Vagina (tissue), 2 donors: ENCODE data around the gene LAMB4. TPM values are rescaled to one million over a fixed set of nuclear protein-coding genes. Genes with fewer than 3 reads are reported as not detected.

Source experiments
- DNase-seq, 2 donors: peaks; one replicate each; pipeline ENCODE4 v3.0.0-alpha.2; 2017; ENCODE audit errors: extremely low spot score in 2 of 2
- H3K27ac ChIP-seq: fragments of 200-600 bp; sonication (generic); one replicate; pipeline ENCODE4 v1.5.1; 2019
- H3K27me3 ChIP-seq: fragments of 200-600 bp; sonication (generic); one replicate; pipeline ENCODE4 v1.5.1; 2019
- H3K36me3 ChIP-seq, 2 donors: fragments of 200-600 bp; sonication (generic); one replicate each; pipeline ENCODE4 v1.5.1; 2017 to 2019
- H3K4me1 ChIP-seq: fragments of 200-600 bp; sonication (generic); one replicate; pipeline ENCODE4 v1.5.1; 2019
- H3K4me3 ChIP-seq, 2 donors: fragments of 200-600 bp; sonication (generic); 1 replicate in 1 of 2; 2 replicates in 1 of 2; pipeline ENCODE4 v1.5.1; 2016 to 2019
- H3K9me3 ChIP-seq: fragments of 200-600 bp; sonication (generic); one replicate; pipeline ENCODE4 v1.5.1; 2019
- CTCF ChIP-seq, 3 experiments: fragments of 450-650 bp in 2 of 3; fragments of 200-600 bp in 1 of 3; sonication (generic) in 1 of 3; IDR thresholded peaks; one replicate each; pipeline ENCODE4 v1.5.1; 2017 to 2019; ENCODE audit warnings: antibody characterized with exemption in 3 of 3, mild to moderate bottlenecking in 2 of 3, moderate library complexity in 2 of 3
- POLR2A ChIP-seq, 2 donors: fragments of 450-650 bp; IDR thresholded peaks; one replicate each; pipeline ENCODE4 v1.6.1; 2017; ENCODE audit warnings: antibody characterized with exemption in 2 of 2, mild to moderate bottlenecking in 2 of 2, moderate library complexity in 2 of 2
- POLR2AphosphoS5 ChIP-seq, 2 donors: sonication (generic); formaldehyde crosslinking; IDR thresholded peaks; one replicate each; pipeline ENCODE4 v1.9.0; 2017; ENCODE audit warnings: antibody characterized with exemption in 2 of 2, mild to moderate bottlenecking in 2 of 2, low read depth in 1 of 2; ENCODE audit not compliant: insufficient read depth in 1 of 2
- intact Hi-C: fragments of 100-400 bp; cut with DNase I; formaldehyde crosslinking; loops from one replicate; pipeline ENCODE4 v1.15.1; 2023
- total RNA-seq: library from RNA; depleted of rRNA; stranded (reverse); fragments of >200 nt; gene quantifications from one replicate; pipeline ENCODE4 v1.2.3, GENCODE V29; 2016

Gene LAMB4
- total RNA-seq, 1 donor from 2014 or later = 0.74 TPM

DNA sequence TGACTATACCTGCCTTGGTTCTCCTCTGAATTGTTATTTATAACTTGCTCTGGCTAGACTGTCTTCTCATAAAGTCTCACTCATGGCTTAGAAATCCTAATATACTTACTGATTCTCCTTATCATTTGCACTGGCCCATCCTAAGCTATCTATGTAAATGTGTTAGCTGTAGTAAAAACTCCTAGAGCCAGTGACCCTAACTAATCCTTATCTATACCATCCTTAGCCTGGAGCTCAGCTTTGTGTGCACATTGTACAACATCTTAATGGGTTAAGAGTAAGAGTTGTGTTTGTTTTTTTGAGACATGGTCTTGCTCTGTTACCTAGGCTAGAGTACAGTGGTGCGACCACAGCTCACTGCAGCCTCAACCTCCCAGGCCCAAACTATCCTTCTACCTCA, 40.8 kb downstream of the LAMB4 start:
- no peaks in the 10 kb centered on the region for H3K36me3 ChIP-seq
- intact Hi-C loops = no loop called here
- H3K4me1 ChIP-seq = no peaks in the 10 kb centered on the region
- H3K9me3 ChIP-seq = no peaks in the 10 kb centered on the region
- H3K4me3 ChIP-seq = no peak overlapping the region
- no peak overlapping the region for H3K27ac ChIP-seq
- no peak for DNase-seq
- TF ChIP-seq CTCF (IDR thresholded peaks at IDR 0.05) = no peak
- TF ChIP-seq POLR2AphosphoS5 (IDR thresholded peaks at IDR 0.05; ENCODE audit: insufficient read depth in 1 of 2, low read depth in 1 of 2) = no peak
- no peak for TF ChIP-seq POLR2A (IDR thresholded peaks at IDR 0.05)
- no peaks in the 10 kb centered on the region for H3K27me3 ChIP-seq

DNA sequence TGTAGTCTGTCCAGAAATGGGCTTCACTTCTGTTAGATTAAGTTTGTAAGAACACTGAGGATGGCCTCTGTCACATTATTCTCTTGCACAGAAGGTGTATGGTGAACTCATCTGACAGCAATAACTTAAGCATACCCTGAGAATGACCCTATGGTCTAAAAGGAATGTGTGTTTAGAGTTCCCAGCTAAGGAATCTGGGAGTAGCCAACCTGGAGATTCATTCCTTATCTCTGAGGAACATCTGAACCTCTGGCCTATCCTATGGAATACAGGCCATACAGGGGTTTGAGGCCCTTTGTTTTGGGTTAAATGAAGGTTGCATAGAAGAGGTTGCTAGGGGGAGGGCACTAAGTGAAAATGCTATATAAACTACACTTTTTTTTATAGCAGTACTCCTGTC, 41.4 kb downstream of the LAMB4 start:
- H3K4me1 ChIP-seq = no peaks in the 10 kb centered on the region
- intact Hi-C loops = no loop called here
- TF ChIP-seq POLR2A (IDR thresholded peaks at IDR 0.05) (no peak), CTCF (IDR thresholded peaks at IDR 0.05) (no peak), POLR2AphosphoS5 (IDR thresholded peaks at IDR 0.05; ENCODE audit: insufficient read depth in 1 of 2, low read depth in 1 of 2) (no peak)
- DNase-seq = no peak
- no peaks in the 10 kb centered on the region for H3K36me3 ChIP-seq
- H3K27me3 ChIP-seq = no peaks in the 10 kb centered on the region
- no peak overlapping the region for H3K27ac ChIP-seq
- H3K9me3 ChIP-seq = no peaks in the 10 kb centered on the region
- no peak overlapping the region for H3K4me3 ChIP-seq

DNA sequence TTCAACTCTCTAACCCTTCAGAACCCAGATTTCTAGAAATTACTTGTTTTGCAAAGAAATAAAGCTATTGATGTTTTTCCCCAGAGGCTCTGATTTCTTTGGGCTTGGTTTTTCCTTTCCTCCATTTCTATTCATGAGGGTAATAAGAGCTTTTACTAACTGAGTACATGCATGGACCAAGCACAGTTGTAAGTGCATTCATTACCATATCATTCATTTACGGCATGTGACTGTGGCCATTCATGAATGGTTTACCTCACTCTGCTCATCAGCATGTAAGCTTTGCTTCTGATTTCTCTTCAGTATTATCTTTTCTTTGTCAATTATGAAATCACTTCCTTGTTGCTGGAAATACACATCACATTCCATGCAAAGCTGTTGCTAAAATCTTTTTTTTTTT, 42.4 kb downstream of the LAMB4 start:
- TF ChIP-seq POLR2A (IDR thresholded peaks at IDR 0.05) (no peak), POLR2AphosphoS5 (IDR thresholded peaks at IDR 0.05; ENCODE audit: insufficient read depth in 1 of 2, low read depth in 1 of 2) (no peak)
- no peak overlapping the region for H3K27ac ChIP-seq
- DNase-seq = no peak
- H3K4me3 ChIP-seq = no peak overlapping the region
- H3K36me3 ChIP-seq = no peaks in the 10 kb centered on the region
- H3K9me3 ChIP-seq = no peaks in the 10 kb centered on the region
- intact Hi-C loops = no loop called here
- no peaks in the 10 kb centered on the region for H3K27me3 ChIP-seq
- no peaks in the 10 kb centered on the region for H3K4me1 ChIP-seq

- Histone ChIP-seq H3K4me3 (no peak overlapping the region), H3K4me1 (no peaks in the 10 kb centered on the region), H3K27me3 (no peaks in the 10 kb centered on the region), H3K27ac (no peak overlapping the region), H3K9me3 (no peaks in the 10 kb centered on the region), H3K36me3 (no peaks in the 10 kb centered on the region)
- intact Hi-C loops = no loop called here
- DNase-seq = no peak
- no peak for TF ChIP-seq POLR2A (IDR thresholded peaks at IDR 0.05)
- TF ChIP-seq POLR2AphosphoS5 (IDR thresholded peaks at IDR 0.05; ENCODE audit: insufficient read depth in 1 of 2, low read depth in 1 of 2) = no peak
- TF ChIP-seq CTCF (IDR thresholded peaks at IDR 0.05) = no peak
Observed at GRCh38 chr7:108086962-108087361, 43.2 kb downstream of the LAMB4 start.

GRCh38 chr7:108086546-108086945, 43.6 kb downstream of the LAMB4 start:
- Histone ChIP-seq H3K4me3 (no peak overlapping the region), H3K36me3 (no peaks in the 10 kb centered on the region), H3K9me3 (no peaks in the 10 kb centered on the region), H3K27ac (no peak overlapping the region), H3K27me3 (no peaks in the 10 kb centered on the region), H3K4me1 (no peaks in the 10 kb centered on the region)
- intact Hi-C loops = no loop called here
- no peak for TF ChIP-seq POLR2A (IDR thresholded peaks at IDR 0.05)
- no peak for TF ChIP-seq POLR2AphosphoS5 (IDR thresholded peaks at IDR 0.05; ENCODE audit: insufficient read depth in 1 of 2, low read depth in 1 of 2)
- no peak for TF ChIP-seq CTCF (IDR thresholded peaks at IDR 0.05)
- no peak for DNase-seq

DNA sequence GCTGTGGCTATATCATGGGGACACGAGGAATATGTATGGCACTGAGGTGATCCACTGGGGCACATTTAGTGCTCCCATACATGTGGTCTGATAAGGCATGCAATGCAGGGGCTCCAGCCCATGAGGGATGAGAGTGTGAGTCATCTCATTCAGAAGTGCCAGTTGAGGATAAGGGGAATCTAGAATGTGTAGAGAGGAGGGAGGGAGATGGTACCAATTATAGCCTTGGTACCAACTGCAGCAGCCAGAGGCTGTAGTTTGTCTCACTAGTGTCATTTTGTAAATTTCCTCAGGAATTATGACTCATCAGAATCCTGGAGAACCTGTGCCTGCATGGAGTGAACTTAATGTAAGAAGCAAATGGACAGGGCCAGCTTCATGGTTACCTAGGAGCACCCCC, 46.2 kb downstream of the LAMB4 start:
- DNase-seq = no peak
- Histone ChIP-seq H3K27ac (no peak overlapping the region), H3K4me1 (no peaks in the 10 kb centered on the region), H3K9me3 (no peaks in the 10 kb centered on the region), H3K4me3 (no peak overlapping the region), H3K36me3 (no peaks in the 10 kb centered on the region), H3K27me3 (no peaks in the 10 kb centered on the region)
- TF ChIP-seq CTCF (IDR thresholded peaks at IDR 0.05) (no peak), POLR2AphosphoS5 (IDR thresholded peaks at IDR 0.05; ENCODE audit: insufficient read depth in 1 of 2, low read depth in 1 of 2) (no peak), POLR2A (IDR thresholded peaks at IDR 0.05) (no peak)
- intact Hi-C loops = no loop called here
